ENCODE results near the gene UBE2J1. TPM values are rescaled to one million over a fixed set of nuclear protein-coding genes. Genes with fewer than 3 reads are reported as not detected.

The UBE2J1 gene, protein sequence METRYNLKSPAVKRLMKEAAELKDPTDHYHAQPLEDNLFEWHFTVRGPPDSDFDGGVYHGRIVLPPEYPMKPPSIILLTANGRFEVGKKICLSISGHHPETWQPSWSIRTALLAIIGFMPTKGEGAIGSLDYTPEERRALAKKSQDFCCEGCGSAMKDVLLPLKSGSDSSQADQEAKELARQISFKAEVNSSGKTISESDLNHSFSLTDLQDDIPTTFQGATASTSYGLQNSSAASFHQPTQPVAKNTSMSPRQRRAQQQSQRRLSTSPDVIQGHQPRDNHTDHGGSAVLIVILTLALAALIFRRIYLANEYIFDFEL
- 10 to 100 TPM; 31.9 to 32.6 TPM for total RNA-seq

DNA sequence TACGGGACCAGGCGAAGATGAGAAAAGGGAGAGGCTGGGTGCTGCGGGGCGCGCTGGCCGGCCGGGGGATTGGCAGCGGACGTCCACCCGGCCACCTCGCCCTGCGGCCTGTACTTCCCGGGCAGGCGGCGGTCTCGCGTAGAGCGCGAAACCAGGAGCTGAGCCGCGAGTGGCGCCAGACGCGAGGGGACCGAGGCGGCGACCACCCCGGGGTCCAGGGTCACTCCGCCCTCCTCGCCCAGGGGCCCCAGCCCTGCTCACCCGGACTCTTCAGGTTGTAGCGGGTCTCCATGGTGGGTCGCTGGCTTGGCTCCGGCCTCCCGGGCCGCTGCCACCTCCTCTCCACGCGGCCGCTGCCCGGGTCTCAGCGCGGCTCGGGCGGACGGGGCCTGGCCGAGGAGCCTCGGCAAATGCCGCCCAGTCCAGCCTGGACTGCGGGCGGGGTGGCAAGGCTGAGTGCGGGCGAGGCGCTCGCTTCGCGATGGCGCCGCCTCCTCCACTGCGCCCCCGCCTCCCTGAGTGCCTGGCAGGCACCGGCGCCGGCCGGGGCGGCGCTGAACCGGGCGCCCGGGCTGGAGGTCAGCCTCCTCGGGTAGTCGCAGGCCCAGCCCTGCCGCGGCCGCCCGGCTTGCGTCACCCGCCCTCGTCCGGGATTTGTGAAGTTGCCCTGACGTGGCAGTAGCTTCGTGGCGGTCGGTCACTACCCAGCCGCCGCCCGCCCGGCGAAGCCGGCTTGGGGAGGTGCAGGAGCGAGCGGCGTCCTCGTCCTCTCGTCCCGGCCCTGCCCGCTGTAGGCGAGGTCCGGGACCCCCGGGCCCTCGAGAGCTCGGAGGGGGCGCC lies at the start of gene UBE2J1:
Gene UBE2J1, minus strand, starts transcription at position 445 of the 840 bp plus-strand sequence. Its CDS starts 153 bp downstream, at position 292.

DNA sequence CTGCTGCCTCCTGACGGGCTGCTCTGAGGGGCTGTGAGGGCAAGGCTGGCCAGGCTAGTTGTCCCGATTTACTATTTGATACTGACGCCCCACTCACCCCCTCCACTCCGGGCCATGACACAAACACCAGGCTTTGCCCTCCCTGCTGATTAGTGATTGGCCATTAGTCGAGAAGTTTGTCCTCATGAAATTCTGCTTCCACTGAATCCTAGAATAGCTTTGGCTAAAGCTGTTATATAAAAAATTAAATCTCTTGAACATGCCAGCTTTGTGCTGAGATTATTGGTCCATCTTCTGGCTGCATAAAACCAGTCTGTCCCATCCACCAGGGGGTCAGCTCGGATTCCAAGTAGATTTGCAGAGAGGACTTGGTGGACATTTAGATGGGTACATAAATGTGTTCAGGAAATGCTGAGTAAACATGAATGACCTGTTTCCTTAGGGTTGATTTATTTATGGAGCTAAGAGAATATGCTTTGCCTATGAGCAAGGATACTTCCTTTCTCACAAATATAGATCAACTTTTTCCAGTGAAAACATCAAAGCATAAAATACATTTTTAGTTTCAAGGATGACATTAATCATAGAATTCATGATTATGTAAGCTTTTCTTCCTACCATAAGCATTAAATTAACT lies 37.2 kb downstream of the UBE2J1 start, which contains the start of gene GABRR2:
Gene GABRR2, minus strand, starts transcription at position 51 of the 637 bp plus-strand sequence. CDS start 134 bp downstream, outside the sequence.

Other genes starting within 250 kb of the UBE2J1 start
- not detected for gene SRSF12, start 234.7 kb downstream of the UBE2J1 start, total RNA-seq
- 10 to 100 TPM; 14.5 to 14.7 TPM for gene PM20D2, start 206.7 kb downstream of the UBE2J1 start, total RNA-seq
- gene GABRR1, start 135.4 kb downstream of the UBE2J1 start, total RNA-seq: not detected
- under 1 TPM; 0.23 to 0.36 TPM for gene GABRR2, start 37.4 kb downstream of the UBE2J1 start, total RNA-seq
- gene RRAGD, start 59.6 kb upstream of the UBE2J1 start, total RNA-seq: 10 to 100 TPM; 10.8 to 12.4 TPM
- 1 to 10 TPM; 6.5 to 7.8 TPM for gene ANKRD6, start 80.4 kb upstream of the UBE2J1 start, total RNA-seq